Calu3 (cell line): ENCODE measurements around the gene SPOCK1. TPM values are rescaled to one million over a fixed set of nuclear protein-coding genes. Genes with fewer than 3 reads are reported as not detected.

Experiments
- BruUV-seq: library from RNA; stranded (reverse); fragments of 400-500 nt; replicated peaks from 2 replicates; lab custom pipeline; 2021; lab: Mats Ljungman, UMichigan
- CTCF ChIA-PET: fragments of 300-600 bp; sonication (Branson Sonifier 250); formaldehyde crosslinking; loops from one replicate; lab custom pipeline; 2022; ENCODE audit warnings: antibody characterized with exemption; lab: Charles Lee
- DNase-seq: peaks from one replicate; pipeline ENCODE4 v3.0.0; 2022
- H3K27ac Mint-ChIP-seq: one replicate; pipeline ENCODE4 v1.8.0; 2022; ENCODE audit warnings: mixed read lengths; ENCODE audit not compliant: unreplicated experiment
- H3K27me3 Mint-ChIP-seq: one replicate; pipeline ENCODE4 v1.8.0; 2022; ENCODE audit warnings: mixed read lengths; ENCODE audit not compliant: unreplicated experiment
- H3K36me3 Mint-ChIP-seq: one replicate; pipeline ENCODE4 v1.8.0; 2022; ENCODE audit warnings: mild to moderate bottlenecking, moderate library complexity, mixed read lengths; ENCODE audit not compliant: insufficient read depth, unreplicated experiment
- H3K4me1 Mint-ChIP-seq: one replicate; pipeline ENCODE4 v1.8.0; 2022; ENCODE audit warnings: mild to moderate bottlenecking, low read depth, mixed read lengths; ENCODE audit not compliant: unreplicated experiment
- H3K4me3 Mint-ChIP-seq: one replicate; pipeline ENCODE4 v1.8.0; 2022; ENCODE audit warnings: mild to moderate bottlenecking, low read depth, moderate library complexity, mixed read lengths; ENCODE audit not compliant: unreplicated experiment
- H3K9me3 Mint-ChIP-seq: one replicate; pipeline ENCODE4 v1.8.0; 2022; ENCODE audit warnings: low read depth, mixed read lengths; ENCODE audit not compliant: unreplicated experiment
- intact Hi-C: fragments of 100-400 bp; cut with micrococcal nuclease; formaldehyde crosslinking; loops from one replicate; pipeline ENCODE4 v1.10.0; 2022; ENCODE audit not compliant: unreplicated experiment
- total RNA-seq: library from RNA; stranded (reverse); gene quantifications from 2 replicates; pipeline ENCODE4 v1.2.3, GENCODE V29; 2022
- TF ChIP-seq, protein P1 (sequence below): fragments of 200-600 bp; IDR thresholded peaks from one replicate; pipeline ENCODE4 v1.8.0; 2022; ENCODE audit warnings: antibody characterized with exemption; ENCODE audit not compliant: unreplicated experiment

Gene SPOCK1
- total RNA-seq, 1 experiment from 2014 or later: 3.2 TPM

DNA sequence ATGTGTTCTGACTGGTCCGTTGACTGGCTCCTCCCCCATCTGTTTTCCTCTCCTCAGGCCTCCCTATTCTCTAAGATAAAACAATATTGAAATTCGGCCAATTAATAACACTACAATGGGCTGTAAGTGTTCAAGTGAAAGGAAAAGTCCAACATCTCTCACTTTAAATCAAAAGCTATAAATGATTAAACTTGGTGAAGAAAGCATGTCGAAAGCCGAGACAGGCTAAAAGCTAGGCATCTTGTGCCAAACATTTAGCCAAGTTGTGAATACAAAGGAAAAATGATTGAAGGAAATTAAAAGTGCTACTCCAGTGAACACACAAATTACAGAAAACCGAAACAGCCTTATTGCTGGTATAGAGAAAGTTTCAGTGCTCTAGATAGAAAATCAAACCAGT, 310.6 kb downstream of the SPOCK1 start:
- DNase-seq: no peak
- CTCF ChIA-PET: no interaction called here
- TF ChIP-seq, protein P1, sequence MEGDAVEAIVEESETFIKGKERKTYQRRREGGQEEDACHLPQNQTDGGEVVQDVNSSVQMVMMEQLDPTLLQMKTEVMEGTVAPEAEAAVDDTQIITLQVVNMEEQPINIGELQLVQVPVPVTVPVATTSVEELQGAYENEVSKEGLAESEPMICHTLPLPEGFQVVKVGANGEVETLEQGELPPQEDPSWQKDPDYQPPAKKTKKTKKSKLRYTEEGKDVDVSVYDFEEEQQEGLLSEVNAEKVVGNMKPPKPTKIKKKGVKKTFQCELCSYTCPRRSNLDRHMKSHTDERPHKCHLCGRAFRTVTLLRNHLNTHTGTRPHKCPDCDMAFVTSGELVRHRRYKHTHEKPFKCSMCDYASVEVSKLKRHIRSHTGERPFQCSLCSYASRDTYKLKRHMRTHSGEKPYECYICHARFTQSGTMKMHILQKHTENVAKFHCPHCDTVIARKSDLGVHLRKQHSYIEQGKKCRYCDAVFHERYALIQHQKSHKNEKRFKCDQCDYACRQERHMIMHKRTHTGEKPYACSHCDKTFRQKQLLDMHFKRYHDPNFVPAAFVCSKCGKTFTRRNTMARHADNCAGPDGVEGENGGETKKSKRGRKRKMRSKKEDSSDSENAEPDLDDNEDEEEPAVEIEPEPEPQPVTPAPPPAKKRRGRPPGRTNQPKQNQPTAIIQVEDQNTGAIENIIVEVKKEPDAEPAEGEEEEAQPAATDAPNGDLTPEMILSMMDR: no peak
- no TSS peak for BruUV-seq
- H3K36me3 Mint-ChIP-seq: no peaks in the 10 kb centered on the region
- intact Hi-C loops: no loop called here
- H3K4me3 Mint-ChIP-seq: no peak overlapping the region
- peaks cover 5% of the 10 kb centered on the region for H3K4me1 Mint-ChIP-seq
- peaks cover 53% of the 10 kb centered on the region for H3K27me3 Mint-ChIP-seq
- H3K9me3 Mint-ChIP-seq: no peaks in the 10 kb centered on the region
- no peak overlapping the region for H3K27ac Mint-ChIP-seq

DNA sequence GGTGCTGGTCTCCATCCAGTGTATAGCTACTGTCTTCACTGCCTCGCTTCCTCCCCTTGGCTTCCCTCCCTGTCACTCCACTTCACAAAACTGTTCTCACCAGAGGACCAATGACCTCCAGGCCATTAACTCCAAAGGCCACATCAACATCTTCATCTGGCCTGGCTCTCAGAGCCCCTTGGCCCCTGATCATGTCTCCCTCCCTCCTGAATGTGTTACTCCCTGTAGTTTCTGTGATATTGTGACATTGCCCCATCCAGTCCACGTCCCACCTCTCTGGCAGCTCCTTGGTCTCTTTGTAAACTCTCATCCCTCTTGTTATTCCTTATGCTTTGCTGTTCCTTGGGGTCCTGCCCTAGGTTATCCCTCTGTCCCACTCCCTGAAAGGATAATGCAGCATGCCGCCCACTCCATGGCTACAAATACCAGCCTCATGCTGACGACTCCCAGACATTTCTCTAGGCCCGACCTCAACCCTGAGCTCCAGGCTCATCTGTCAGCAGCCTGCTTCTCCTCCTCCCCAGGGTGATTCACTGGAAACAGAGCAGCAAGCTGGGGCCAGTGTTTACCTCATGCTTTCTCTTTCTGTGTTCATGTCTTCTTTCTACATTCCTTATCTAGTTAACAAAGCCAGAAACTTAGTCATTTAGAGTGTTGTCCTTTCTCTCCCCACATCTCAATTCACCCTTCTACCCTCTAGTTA, 312.2 kb downstream of the SPOCK1 start:
- Mint-ChIP-seq H3K4me1 (peaks cover 5% of the 10 kb centered on the region), H3K27ac (no peak overlapping the region), H3K36me3 (no peaks in the 10 kb centered on the region), H3K9me3 (no peaks in the 10 kb centered on the region), H3K27me3 (peaks cover 42% of the 10 kb centered on the region), H3K4me3 (no peak overlapping the region)
- intact Hi-C loops: no loop called here
- TF ChIP-seq, protein P1: no peak
- BruUV-seq: no TSS peak
- CTCF ChIA-PET: no interaction called here
- no peak for DNase-seq

DNA sequence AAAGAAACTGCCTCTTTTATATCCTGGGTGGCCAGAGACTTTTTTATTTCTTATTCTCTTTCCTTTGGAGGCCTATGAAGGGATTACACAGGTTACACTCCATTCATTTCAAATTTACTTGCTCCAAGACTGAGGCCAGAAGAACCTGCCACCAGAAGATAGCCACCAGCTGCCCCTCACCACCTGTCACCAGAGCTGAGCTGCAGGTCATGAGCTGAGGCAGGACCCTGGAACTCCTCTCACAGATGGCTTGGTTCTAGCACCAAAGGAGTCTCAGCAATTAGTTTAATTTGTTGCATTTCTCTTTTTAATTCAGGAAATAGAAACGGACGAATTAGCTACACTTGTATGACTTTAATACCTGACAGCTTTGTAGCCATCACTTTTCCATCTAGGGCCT, 313.9 kb downstream of the SPOCK1 start:
- Mint-ChIP-seq H3K27ac (no peak overlapping the region), H3K4me1 (no peaks in the 10 kb centered on the region), H3K4me3 (no peak overlapping the region), H3K9me3 (no peaks in the 10 kb centered on the region), H3K36me3 (no peaks in the 10 kb centered on the region), H3K27me3 (peaks cover 55% of the 10 kb centered on the region)
- DNase-seq: no peak
- CTCF ChIA-PET: no interaction called here
- no TSS peak for BruUV-seq
- intact Hi-C loops: no loop called here
- TF ChIP-seq, protein P1: no peak

DNA sequence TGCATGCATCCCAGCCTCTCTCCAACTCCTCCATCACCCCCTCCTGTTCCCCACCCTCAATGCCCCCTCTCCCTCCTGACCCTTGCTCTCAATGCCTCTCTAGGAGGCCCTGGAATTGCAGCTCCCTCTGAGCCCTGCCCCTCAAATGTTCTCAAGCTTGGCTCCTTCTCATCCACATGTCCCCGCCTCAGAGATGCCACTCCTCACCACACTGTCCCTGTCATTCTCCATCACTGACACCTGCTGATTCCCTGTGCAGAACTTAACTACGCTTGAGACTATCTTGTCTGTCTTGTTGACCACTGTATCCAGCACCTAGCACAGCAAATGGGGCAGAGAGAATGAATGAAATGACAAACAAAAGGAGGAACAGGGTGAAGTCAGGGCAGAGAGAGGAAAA, 314.4 kb downstream of the SPOCK1 start:
- BruUV-seq: no TSS peak

More for the DNA sequence above, 314.4 kb downstream of the SPOCK1 start:
- Mint-ChIP-seq H3K27me3 (peaks cover 55% of the 10 kb centered on the region), H3K4me1 (no peaks in the 10 kb centered on the region), H3K36me3 (no peaks in the 10 kb centered on the region), H3K27ac (no peak overlapping the region), H3K9me3 (no peaks in the 10 kb centered on the region), H3K4me3 (no peak overlapping the region)
- CTCF ChIA-PET: no interaction called here
- TF ChIP-seq, protein P1: no peak
- intact Hi-C loops: no loop called here
- DNase-seq: no peak
